Measurements from ENCODE around the gene CAPZB. TPM values are rescaled to one million over a fixed set of nuclear protein-coding genes. Genes with fewer than 3 reads are reported as not detected.

The CAPZB gene
- total RNA-seq, 2 experiments from 2014 or later = 335 to 340 TPM

GRCh38 chr1:19416921-19417470, 68.3 kb downstream of the CAPZB start:
- Mint-ChIP-seq H3K27ac (peak overlapping the region; percentile 35), H3K27me3 (no peaks in the 10 kb centered on the region)

GRCh38 chr1:19416145-19416544, 69.2 kb downstream of the CAPZB start:
- ChIA-PET CTCF (interaction anchor here (0.9 to 1.1 kb wide), 3 partner anchors 10 to 238 kb away, joined by 3 to 4 read pairs (median 3); no protein-coding TSS in a partner anchor), POLR2A (no interaction called here)
- Mint-ChIP-seq H3K27ac (peak overlapping the region; percentile 34), H3K4me3 (no peak overlapping the region), H3K27me3 (no peaks in the 10 kb centered on the region), H3K9me3 (no peaks in the 10 kb centered on the region), H3K36me3 (ENCODE audit: low read depth) (peaks cover 35% of the 10 kb centered on the region), H3K4me1 (ENCODE audit: low read depth) (peaks cover 62% of the 10 kb centered on the region)
- intact Hi-C loops (cut with micrococcal nuclease) = no loop called here
- no peak for ATAC-seq
- no peak for DNase-seq
- TF ChIP-seq CTCF (IDR thresholded peaks at IDR 0.05) = no peak

More at GRCh38 chr1:19416921-19417470, 68.3 kb downstream of the CAPZB start:
- POLR2A ChIA-PET = interaction anchor here (1.1 kb wide), 1 partner anchor 10 kb away, joined by 3 read pairs; no protein-coding TSS in a partner anchor
- H3K4me1 Mint-ChIP-seq (ENCODE audit: low read depth) = peaks cover 62% of the 10 kb centered on the region
- no peak for DNase-seq
- intact Hi-C loops (cut with micrococcal nuclease) = no loop called here
- H3K4me3 Mint-ChIP-seq = no peak overlapping the region
- no peak for ATAC-seq
- CTCF ChIA-PET = interaction anchor here (0.7 to 1.1 kb wide), 4 partner anchors 11 to 237 kb away, joined by 3 to 4 read pairs (median 3); no protein-coding TSS in a partner anchor
- peaks cover 34% of the 10 kb centered on the region for H3K36me3 Mint-ChIP-seq (ENCODE audit: low read depth)
- TF ChIP-seq CTCF (IDR thresholded peaks at IDR 0.05) = no peak
- H3K9me3 Mint-ChIP-seq = no peaks in the 10 kb centered on the region

DNA sequence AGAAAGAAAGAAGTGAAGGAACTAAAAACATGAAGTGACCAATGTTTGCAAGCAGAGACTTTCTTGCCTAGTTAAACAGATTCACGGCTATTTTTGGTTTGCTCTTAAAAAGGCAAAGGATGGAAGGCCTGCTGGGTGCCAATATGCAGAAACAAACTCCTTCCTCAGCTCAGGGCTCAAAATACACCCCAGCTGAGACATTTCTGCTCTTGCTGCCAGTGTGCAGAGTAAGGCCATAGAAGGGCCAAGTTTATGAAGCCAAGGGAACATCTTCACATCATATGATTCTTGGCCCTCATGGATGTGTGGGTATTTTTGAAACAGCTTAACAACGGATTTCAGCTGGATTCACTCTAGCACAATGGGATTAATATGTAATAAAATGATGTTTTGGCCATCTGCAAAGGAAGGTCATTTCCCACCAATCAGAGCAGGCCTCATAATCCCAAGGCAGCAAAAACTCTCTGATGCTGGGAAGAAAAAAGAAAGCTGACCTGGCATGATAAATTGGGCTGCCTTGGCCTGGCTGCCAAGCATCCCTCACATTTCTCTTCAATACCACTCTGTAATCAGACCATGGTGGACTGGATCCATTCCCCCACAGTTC, 70.7 kb downstream of the CAPZB start:
- no peak for ATAC-seq
- no peaks in the 10 kb centered on the region for H3K9me3 Mint-ChIP-seq
- no peaks in the 10 kb centered on the region for H3K27me3 Mint-ChIP-seq
- H3K4me1 Mint-ChIP-seq (ENCODE audit: low read depth) = peaks cover 66% of the 10 kb centered on the region
- H3K4me3 Mint-ChIP-seq = no peak overlapping the region
- H3K36me3 Mint-ChIP-seq (ENCODE audit: low read depth) = peaks cover 35% of the 10 kb centered on the region
- intact Hi-C loops (cut with micrococcal nuclease) = no loop called here
- CTCF ChIA-PET = interaction anchor here (1.2 to 6.0 kb wide), 3 partner anchors 23 to 247 kb away, joined by 3 to 20 read pairs (median 3); no protein-coding TSS in a partner anchor
- DNase-seq = no peak
- H3K27ac Mint-ChIP-seq = peak overlapping the region; percentile 58
- POLR2A ChIA-PET = interaction anchor here (1.3 kb wide), 1 partner anchor 8 kb away, joined by 3 read pairs; no protein-coding TSS in a partner anchor
- no peak for TF ChIP-seq CTCF (IDR thresholded peaks at IDR 0.05)

GRCh38 chr1:19413999-19414398, 71.3 kb downstream of the CAPZB start:
- DNase-seq = no peak
- ATAC-seq = no peak
- Mint-ChIP-seq H3K9me3 (no peaks in the 10 kb centered on the region), H3K27me3 (no peaks in the 10 kb centered on the region), H3K4me1 (ENCODE audit: low read depth) (peaks cover 69% of the 10 kb centered on the region), H3K27ac (peak overlapping the region; percentile 58), H3K4me3 (no peak overlapping the region), H3K36me3 (ENCODE audit: low read depth) (peaks cover 32% of the 10 kb centered on the region)
- intact Hi-C loops (cut with micrococcal nuclease) = no loop called here
- ChIA-PET POLR2A (interaction anchor here (1.3 kb wide), 1 partner anchor 8 kb away, joined by 3 read pairs; no protein-coding TSS in a partner anchor), CTCF (interaction anchor here (0.7 to 6.0 kb wide), 4 partner anchors 11 to 248 kb away, joined by 3 to 20 read pairs (median 3); no protein-coding TSS in a partner anchor)
- TF ChIP-seq CTCF (IDR thresholded peaks at IDR 0.05) = no peak

GRCh38 chr1:19412654-19413053, 72.7 kb downstream of the CAPZB start:
- POLR2A ChIA-PET = interaction anchor here (0.8 to 1.2 kb wide), 2 partner anchors 9 to 18 kb away, joined by 3 to 4 read pairs; no protein-coding TSS in a partner anchor
- DNase-seq (no peak), ATAC-seq (no peak)
- peaks cover 23% of the 10 kb centered on the region for H3K36me3 Mint-ChIP-seq (ENCODE audit: low read depth)
- CTCF ChIA-PET = interaction anchor here (0.7 to 6.0 kb wide), 2 partner anchors 23 to 170 kb away, joined by 3 to 20 read pairs; no protein-coding TSS in a partner anchor
- no peak overlapping the region for H3K4me3 Mint-ChIP-seq
- H3K27ac Mint-ChIP-seq = peak overlapping the region; percentile 3
- H3K4me1 Mint-ChIP-seq (ENCODE audit: low read depth) = peaks cover 72% of the 10 kb centered on the region
- H3K27me3 Mint-ChIP-seq = no peaks in the 10 kb centered on the region
- H3K9me3 Mint-ChIP-seq = no peaks in the 10 kb centered on the region
- TF ChIP-seq CTCF (IDR thresholded peaks at IDR 0.05) = no peak
- intact Hi-C loops (cut with micrococcal nuclease) = no loop called here

Measured in activated CD8-positive, alpha-beta T cell treated with anti-CD3 and anti-CD28 coated beads for 36 hours (primary cell).